Measurements from ENCODE around the gene SH3TC2.

SH3TC2 gene

GRCh38 chr5:149001162-149001561 is 61.7 kb downstream of the SH3TC2 start:
- DNase-seq (ENCODE audit: low read depth in 2 of 2) = no peak

- no peak for DNase-seq (ENCODE audit: low read depth in 2 of 2)
Observed at GRCh38 chr5:148999741-149000140, 63.1 kb downstream of the SH3TC2 start.

DNA sequence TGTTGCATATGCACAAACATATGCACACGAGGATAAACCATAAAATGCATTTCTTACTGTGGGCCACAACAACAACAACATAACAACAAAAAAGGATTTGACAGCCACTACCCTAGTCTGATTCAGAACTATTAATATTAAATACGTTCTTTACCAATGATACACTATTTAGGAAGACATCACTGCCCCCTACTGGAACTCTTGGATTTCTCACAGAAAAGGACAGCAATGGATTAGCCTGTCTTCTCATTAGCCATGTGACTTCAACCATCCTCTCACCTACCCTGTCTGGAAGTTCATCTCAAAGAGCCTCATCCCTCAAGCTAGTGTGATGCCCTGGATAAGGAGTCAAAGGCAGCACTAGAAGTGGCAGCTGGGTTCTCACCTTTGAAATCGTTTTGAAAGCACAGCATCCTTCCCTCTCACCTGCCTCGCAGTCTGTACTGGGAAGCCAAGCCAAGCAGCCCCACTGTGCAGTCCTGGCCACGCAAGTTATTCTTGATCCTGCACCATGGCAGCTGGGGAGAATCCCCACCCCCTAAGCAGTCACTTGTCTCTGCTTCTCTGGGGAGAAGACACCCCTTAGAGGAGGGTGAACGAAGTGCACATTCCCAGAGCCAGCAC is 64.6 kb downstream of the SH3TC2 start:
- peak in 1 of 2 donors; percentile 25 for DNase-seq (ENCODE audit: low read depth in 2 of 2)

DNA sequence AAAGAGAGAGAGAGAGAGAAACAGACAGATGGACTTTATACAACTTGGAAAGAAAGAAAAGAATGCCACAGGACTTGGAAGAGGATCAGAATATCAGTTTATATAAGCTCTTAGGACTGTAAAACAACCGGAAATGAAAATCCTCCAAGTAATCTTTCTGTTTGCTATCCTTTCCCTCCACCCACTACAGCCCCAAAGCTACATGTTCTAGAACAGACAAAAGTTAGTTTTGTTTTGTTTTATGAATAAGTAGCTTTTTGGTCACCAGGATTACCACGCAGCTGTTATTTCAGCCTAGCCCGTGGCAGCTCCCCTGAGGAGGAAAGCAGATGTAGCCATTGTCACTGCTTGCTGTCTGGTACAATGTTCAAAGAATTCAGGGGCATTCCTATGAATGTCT is 66.6 kb downstream of the SH3TC2 start:
- DNase-seq (ENCODE audit: low read depth in 2 of 2) = no peak

- DNase-seq (ENCODE audit: low read depth in 2 of 2) = no peak
Observed at GRCh38 chr5:148995791-148996190, 67.1 kb downstream of the SH3TC2 start.

DNA sequence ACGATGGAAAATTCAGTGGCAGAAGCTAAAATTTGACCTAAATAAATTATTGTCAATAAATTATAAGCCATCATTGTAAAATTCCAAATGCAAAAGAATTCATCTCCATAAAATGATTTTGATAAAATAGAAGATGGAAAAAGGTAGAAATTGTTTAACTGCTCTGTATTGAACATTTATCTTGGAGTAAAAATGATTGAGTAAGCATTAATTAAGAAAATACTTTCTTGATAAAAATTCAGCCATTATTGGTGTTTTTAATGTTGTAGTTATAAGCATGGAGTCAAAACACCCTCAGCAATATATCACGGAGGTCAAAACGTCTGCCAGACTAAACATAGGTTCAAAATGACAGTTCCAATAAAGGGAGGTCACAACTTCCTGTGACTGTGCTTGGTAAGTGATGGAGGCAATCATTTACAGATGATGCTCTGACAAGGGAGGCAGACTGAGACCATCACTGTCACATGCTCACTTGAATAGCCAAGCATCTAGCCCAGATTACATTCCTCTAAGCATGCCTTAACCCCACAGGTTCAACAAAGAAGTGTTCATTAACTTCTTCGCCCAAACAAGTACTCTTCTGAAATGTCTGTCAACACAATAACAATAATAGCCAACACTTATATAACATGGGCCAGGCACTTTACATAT is 69.5 kb downstream of the SH3TC2 start:
- no peak for DNase-seq (ENCODE audit: low read depth in 2 of 2)

DNA sequence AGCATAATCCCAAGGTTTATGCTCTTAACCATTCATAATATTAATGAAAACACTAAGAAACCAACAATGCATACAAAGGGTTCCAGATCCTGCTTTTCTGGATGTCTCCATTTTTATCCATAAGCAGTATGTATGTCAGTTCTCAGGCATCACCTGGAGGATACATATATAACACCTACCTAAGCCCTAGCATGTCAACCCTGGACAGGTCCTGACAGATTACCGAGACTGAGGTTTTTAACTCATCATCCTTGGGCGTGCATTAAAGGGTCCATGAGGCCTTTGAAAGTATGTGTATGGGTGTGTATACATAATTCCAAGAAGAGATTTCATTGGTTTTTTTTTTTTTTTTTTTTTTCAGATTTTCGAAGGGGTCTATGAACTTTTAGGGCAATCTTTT is 70.6 kb downstream of the SH3TC2 start:
- DNase-seq (ENCODE audit: low read depth in 2 of 2) = no peak

DNA sequence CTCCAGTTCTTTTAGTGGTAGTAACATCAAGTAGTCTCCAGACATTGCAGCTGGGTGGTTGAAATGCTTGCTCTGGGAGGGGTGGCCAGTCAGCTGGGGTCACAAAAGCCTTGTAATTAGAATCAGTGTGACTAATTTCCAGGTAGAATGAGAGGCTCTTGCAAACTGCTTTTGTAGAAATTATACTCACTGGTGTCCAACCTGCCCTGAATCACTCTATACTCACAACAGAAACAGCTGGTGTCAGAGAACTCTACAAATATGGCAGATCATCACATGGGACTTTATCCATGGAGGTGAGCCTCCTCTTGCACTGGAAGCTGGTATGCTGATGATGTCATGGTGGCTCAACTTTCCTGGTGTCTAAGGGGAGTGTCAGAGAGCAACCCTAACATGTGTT is 71.3 kb downstream of the SH3TC2 start:
- DNase-seq (ENCODE audit: low read depth in 2 of 2) = no peak

DNA sequence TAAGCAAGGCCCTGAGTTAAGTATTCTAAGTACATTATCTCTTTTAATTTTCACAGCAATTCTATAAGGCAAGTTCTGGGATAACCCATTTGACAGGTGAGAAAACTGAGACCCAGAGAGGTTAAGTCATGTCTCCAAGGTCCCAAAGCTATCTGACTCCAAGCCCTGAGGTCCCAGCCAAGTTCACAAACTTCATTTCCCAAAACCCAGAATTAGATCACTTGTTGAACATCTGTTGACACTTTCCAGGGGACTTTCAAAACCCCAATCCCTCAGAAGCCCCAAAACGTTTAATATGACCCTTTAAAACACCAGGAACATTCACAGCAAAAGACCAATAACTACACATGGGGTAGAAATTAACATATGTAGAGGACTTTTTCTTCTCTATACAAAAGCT is 72.0 kb downstream of the SH3TC2 start:
- no peak for DNase-seq (ENCODE audit: low read depth in 2 of 2)

GRCh38 chr5:148989567-148989966 is 73.3 kb downstream of the SH3TC2 start:
- DNase-seq (ENCODE audit: low read depth in 2 of 2) = no peak

DNA sequence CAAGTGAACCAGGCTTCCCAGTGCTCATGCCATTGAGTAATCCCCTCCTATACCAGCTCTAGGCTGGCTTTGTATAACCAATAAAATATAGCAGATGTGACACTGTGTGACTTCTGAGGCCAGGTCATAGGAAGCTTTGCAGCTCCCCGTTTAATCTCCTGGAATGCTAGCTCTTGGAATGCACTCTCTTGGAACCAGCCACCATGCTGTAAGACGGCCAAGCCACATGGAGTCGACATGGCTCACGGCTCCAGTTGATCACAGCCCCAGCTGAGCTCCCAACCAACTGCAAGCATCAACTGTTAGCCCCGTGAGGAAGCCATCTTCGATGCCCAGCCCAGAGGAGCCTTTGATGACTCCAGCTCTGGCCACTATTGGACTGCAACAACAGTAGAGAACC is 74.5 kb downstream of the SH3TC2 start:
- DNase-seq (ENCODE audit: low read depth in 2 of 2) = no peak

GRCh38 chr5:148986636-148987035 is 76.2 kb downstream of the SH3TC2 start:
- no peak for DNase-seq (ENCODE audit: low read depth in 2 of 2)

DNA sequence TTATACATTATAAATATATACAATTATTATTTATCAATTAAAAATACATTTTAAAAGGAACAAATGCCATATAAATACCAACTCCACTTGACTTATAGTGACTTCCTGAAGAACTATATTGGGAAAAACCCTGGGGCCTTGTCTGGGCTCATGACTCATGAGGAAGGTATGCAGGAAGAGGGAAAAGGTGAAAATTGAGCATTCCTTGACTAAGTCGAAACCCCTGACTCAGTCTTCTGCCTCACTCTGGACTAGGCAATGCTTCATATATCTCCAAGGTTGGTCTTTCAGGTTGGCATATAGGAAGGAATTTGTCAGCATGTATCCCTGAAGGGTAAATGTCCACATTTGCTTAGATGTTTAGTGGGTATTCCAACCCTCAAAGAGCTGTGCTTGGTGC is 78.5 kb downstream of the SH3TC2 start:
- no peak for DNase-seq (ENCODE audit: low read depth in 2 of 2)

DNA sequence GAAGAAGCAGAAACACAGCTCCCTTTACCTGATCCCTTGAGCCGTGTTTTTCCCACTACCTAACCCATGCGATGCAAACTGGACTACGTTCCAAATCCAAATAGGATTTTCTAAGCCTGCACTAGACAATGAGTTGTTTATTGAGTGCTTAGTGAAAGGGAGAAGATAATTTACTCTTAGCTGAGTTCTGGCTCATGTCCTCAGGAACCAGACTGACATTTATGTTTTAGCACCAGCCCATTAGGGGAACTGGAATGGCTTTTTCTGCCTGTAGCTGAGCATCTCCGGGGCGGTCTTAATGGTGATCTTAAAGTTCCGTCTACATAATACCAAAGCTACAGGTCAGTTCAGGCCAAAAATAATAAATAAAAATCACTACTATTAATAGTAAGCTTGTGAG is 81.5 kb downstream of the SH3TC2 start:
- DNase-seq (ENCODE audit: low read depth in 2 of 2) = no peak

- DNase-seq (ENCODE audit: low read depth in 2 of 2) = no peak
Observed at GRCh38 chr5:148980731-148981130, 82.1 kb downstream of the SH3TC2 start.

DNA sequence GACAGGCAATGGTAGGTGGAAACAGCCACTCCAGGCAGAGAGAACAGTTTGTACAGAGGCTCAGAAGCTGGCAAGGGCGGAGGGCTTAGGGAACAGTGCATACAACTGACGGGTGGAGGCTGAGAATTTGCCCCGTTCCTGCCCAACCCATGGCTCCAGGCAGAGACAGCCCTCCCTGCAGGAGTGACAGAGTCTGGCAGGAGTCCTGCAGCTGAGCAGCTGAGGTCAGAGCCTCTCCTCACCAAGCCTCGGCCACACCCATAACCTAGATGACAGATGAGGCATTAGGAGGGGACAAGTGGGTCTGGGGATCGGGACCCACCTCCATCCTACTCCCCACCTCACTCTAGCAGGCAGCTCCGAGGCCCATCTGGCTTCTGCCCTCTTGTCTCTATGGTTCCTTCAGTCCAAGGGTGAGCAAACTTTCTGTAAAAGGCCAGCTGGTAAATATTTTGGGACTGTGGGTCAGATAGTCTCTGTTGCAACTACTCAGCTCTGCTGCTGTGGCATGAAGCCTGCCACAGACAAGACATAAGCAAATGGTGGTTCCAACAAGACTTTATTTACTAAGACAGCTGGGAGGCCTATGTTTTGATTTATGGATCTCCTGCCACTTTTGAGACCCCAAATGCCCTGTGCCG is 83.7 kb downstream of the SH3TC2 start:
- DNase-seq (ENCODE audit: low read depth in 2 of 2) = no peak

DNA sequence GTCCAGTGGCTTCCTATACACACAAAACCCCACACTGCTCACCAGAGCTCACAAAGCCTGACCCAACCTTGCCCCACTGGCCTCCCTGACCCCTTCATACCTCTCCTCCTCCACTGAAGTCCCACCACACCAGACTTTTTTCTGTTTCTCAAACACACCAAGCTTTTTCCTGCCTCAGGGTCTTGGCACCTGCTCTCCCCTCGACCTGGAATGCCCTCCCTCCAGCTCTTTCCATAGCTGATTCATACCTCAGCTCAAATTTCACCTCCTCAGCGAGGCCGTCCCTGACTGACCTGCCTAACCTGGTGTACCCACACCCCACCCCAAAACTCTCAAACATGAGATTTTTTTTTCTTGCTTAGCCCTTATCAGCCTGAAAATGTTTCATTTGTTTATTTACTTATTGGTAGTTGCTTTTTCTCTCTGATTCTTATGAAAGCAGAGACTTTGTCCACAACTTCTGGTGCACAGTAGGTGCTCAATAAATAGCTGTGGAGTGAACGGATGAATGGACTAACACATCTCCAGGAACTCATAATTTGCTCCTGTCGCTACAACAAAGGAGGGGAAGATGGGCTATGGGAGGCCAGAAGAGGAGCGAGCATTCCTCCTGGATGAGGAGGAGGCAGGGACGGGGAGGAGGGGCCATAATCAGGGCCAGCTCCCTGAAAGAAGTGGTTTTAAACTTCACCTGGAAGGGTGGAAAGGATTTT is 84.3 kb downstream of the SH3TC2 start:
- no peak for DNase-seq (ENCODE audit: low read depth in 2 of 2)

DNA sequence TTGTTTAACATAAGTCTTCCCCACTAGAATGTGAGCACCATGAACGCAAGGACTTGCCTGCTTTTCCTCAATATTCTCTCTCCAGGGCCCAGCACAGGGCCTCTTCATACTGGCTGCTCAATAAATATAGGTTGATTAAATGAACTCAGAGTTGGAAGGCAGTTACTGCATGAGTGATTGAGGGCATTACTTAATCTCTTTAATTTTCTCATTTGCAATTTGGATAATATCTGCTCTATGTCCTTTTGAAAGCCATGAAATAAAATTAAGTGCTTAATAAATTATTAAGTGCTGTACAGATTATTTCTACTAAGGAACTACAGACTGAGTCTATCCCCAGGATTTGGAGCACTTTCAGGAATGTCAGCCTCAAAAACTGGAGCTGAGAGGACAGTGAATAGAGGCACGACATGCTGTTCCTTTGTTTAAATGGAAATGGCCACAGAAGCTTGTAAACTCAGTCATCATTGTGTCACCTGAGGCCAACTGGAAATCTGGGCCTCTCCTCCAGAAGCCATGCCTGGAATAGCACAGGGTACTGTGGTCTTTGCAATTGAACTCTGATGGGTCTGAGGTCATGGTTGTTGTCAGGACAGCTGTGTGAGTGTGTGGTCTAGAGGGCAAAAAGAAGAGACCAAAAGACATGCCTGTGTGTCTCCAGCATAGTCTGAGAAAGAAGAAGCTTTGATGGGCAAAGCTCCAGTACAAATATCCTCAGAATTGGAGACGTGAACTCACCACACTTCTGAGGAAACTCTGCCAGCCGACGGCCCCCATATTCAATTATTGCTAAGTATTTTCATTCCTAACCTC is 86.1 kb downstream of the SH3TC2 start:
- DNase-seq (ENCODE audit: low read depth in 2 of 2) = no peak

- no peak for DNase-seq (ENCODE audit: low read depth in 2 of 2)
Observed at GRCh38 chr5:148974642-148975327, 88.1 kb downstream of the SH3TC2 start.

DNA sequence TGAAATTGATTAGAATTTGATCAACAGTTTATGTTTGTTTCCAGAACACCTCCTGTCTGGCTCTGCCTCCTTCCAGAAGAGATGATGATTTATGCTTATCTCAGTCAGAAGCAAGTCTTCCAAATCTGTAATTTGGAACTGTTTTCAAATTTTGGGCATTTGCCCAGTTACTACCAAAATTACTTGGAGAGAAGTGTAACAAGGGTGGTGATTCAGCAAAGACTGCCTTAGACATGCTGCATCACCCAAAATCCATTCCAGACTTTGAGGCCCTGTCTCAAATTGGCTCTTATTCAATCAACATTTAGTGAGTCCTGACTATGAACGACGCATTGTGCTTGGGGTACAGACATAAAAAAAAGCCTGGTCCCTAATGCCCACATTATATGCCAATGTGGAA is 89.4 kb downstream of the SH3TC2 start:
- DNase-seq (ENCODE audit: low read depth in 2 of 2) = no peak

- DNase-seq (ENCODE audit: low read depth in 2 of 2) = no peak
Observed at GRCh38 chr5:148972974-148973374, 89.9 kb downstream of the SH3TC2 start.
